Transverse colon (tissue), 3 donors: Measurements from ENCODE around the gene FBXL5.

Experiments used
- EP300 ChIP-seq: sonication (generic); formaldehyde crosslinking; IDR thresholded peaks from one replicate; pipeline ENCODE4 v1.6.1; 2017; ENCODE audit warnings: antibody characterized with exemption, low read depth
- TF ChIP-seq, protein P1 (sequence below), 5 experiments: fragments of 200-600 bp in 3 of 5; fragments of 450-650 bp in 2 of 5; sonication (generic) in 3 of 5; IDR thresholded peaks; 1 replicate in 2 of 5; 2 replicates in 3 of 5; pipeline ENCODE4 v1.5.1; 2016 to 2017; ENCODE audit warnings: antibody characterized with exemption in 5 of 5, inconsistent platforms in 3 of 5, mild to moderate bottlenecking in 2 of 5, moderate library complexity in 1 of 5

DNA sequence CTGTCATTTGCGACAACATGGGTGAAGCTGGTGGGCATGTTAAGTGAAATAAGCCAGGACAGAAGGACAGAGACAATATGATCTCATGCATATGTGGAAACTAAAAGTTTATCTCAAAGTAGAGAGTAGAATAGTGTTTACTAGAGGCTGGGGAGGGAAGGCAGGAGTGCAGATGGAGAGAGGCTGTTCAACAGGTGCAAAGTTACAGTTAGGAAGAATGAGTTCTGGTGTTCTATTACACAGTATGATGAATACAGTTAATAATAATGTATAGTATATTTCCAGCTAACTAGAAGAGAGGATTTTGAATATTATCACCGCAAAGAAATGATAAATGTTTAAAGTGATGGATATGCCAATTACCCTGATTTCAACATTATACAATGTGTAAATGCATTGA, 69.8 kb downstream of the FBXL5 start:
- TF ChIP-seq, protein P1, sequence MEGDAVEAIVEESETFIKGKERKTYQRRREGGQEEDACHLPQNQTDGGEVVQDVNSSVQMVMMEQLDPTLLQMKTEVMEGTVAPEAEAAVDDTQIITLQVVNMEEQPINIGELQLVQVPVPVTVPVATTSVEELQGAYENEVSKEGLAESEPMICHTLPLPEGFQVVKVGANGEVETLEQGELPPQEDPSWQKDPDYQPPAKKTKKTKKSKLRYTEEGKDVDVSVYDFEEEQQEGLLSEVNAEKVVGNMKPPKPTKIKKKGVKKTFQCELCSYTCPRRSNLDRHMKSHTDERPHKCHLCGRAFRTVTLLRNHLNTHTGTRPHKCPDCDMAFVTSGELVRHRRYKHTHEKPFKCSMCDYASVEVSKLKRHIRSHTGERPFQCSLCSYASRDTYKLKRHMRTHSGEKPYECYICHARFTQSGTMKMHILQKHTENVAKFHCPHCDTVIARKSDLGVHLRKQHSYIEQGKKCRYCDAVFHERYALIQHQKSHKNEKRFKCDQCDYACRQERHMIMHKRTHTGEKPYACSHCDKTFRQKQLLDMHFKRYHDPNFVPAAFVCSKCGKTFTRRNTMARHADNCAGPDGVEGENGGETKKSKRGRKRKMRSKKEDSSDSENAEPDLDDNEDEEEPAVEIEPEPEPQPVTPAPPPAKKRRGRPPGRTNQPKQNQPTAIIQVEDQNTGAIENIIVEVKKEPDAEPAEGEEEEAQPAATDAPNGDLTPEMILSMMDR (IDR thresholded peaks at IDR 0.05) = no peak
- TF ChIP-seq EP300 = no peak
